Left kidney (tissue), 2 donors: ENCODE measurements around the gene BMP8A. TPM values are rescaled to one million over a fixed set of nuclear protein-coding genes. Genes with fewer than 3 reads are reported as not detected.
"Not testable (repeated sequence)": the region's sequence is repeated elsewhere in the genome, so short reads cannot be mapped to it uniquely, and the experiment has no call there.

Experiments
- DNase-seq: peaks from one replicate; pipeline ENCODE4 v3.0.0-alpha.2; 2013
- polyA plus RNA-seq: library from polyadenylated mRNA; unstranded; fragments of 120-200 nt; gene quantifications from one replicate; pipeline ENCODE4 v1.2.1, GENCODE V29; 2013; ENCODE audit not compliant: insufficient read length

BMP8A gene
- polyA plus RNA-seq, 1 donor, result 0.53 TPM

GRCh38 chr1:39483276-39483675 is 8.2 kb upstream of the BMP8A start:
- DNase-seq, result no peak

GRCh38 chr1:39484564-39484963 is 6.9 kb upstream of the BMP8A start:
- DNase-seq, result no peak

GRCh38 chr1:39485046-39485803 is 6.2 kb upstream of the BMP8A start:
- no peak for DNase-seq

- DNase-seq, result no peak
Measured at GRCh38 chr1:39488012-39488545, 3.4 kb upstream of the BMP8A start.

GRCh38 chr1:39488793-39489566 is 2.5 kb upstream of the BMP8A start:
- no peak for DNase-seq

- DNase-seq, result no peak
Measured at GRCh38 chr1:39489567-39490239, 1.7 kb upstream of the BMP8A start.

GRCh38 chr1:39490596-39491145 is 765 bp upstream of the BMP8A start:
- DNase-seq, result no peak

- not testable (repeated sequence) for DNase-seq
Measured at GRCh38 chr1:39492118-39493042, 944 bp downstream of the BMP8A start.

GRCh38 chr1:39493043-39493810 is 1.8 kb downstream of the BMP8A start:
- DNase-seq, result not testable (repeated sequence)

GRCh38 chr1:39494671-39495410 is 3.4 kb downstream of the BMP8A start:
- no peak for DNase-seq

GRCh38 chr1:39496520-39496919 is 5.1 kb downstream of the BMP8A start:
- not testable (repeated sequence) for DNase-seq

GRCh38 chr1:39497585-39497984 is 6.1 kb downstream of the BMP8A start:
- no peak for DNase-seq

GRCh38 chr1:39498096-39498710 is 6.8 kb downstream of the BMP8A start:
- DNase-seq, result not testable (repeated sequence)

GRCh38 chr1:39498821-39499220 is 7.4 kb downstream of the BMP8A start:
- DNase-seq, result not testable (repeated sequence)

- DNase-seq, result no peak
Measured at GRCh38 chr1:39499668-39500067, 8.2 kb downstream of the BMP8A start.

- DNase-seq, result no peak
Measured at GRCh38 chr1:39500862-39501389, 9.5 kb downstream of the BMP8A start.

GRCh38 chr1:39501666-39502065 is 10.2 kb downstream of the BMP8A start:
- no peak for DNase-seq

- not testable (repeated sequence) for DNase-seq
Measured at GRCh38 chr1:39504436-39504835, 13.0 kb downstream of the BMP8A start.

GRCh38 chr1:39505289-39505688 is 13.9 kb downstream of the BMP8A start:
- no peak for DNase-seq
